BJ (cell line): Measurements from ENCODE around the gene GARIN5B. TPM values are rescaled to one million over a fixed set of nuclear protein-coding genes. Genes with fewer than 3 reads are reported as not detected.

ENCODE experiments used
- CTCF ChIA-PET: fragments of 350-600 bp; formaldehyde crosslinking; extraction: SDS; loops from one replicate; lab custom pipeline; 2021; ENCODE audit warnings: antibody characterized with exemption, inconsistent platforms; lab: Yijun Ruan, JAX
- POLR2A ChIA-PET: fragments of 300-600 bp; sonication (Branson Sonifier 250); formaldehyde crosslinking; extraction: SDS; loops from one replicate; lab custom pipeline; 2021; ENCODE audit warnings: antibody characterized with exemption; lab: Charles Lee
- DNase-seq: peaks from one replicate; pipeline ENCODE4 v3.0.0-alpha.2; 2011; ENCODE audit warnings: low read depth
- H3K27me3 ChIP-seq: 2 replicates; pipeline ENCODE4 v1.6.0; 2011; ENCODE audit warnings: low read length; ENCODE audit not compliant: control insufficient read depth, insufficient read depth
- H3K36me3 ChIP-seq: 2 replicates; pipeline ENCODE4 v1.5.1; 2011; ENCODE audit warnings: low read length; ENCODE audit not compliant: control insufficient read depth, insufficient read depth
- H3K4me3 ChIP-seq: 2 replicates; pipeline ENCODE4 v1.5.1; 2011; ENCODE audit warnings: low read depth, mild to moderate bottlenecking, control low read depth, low read length
- polyA plus RNA-seq: library from polyadenylated mRNA; depleted of rRNA; stranded (reverse); fragments of >200 nt; gene quantifications from 2 replicates; pipeline ENCODE4 v1.2.3, GENCODE V29; 2011
- TF ChIP-seq, protein P1 (sequence below): IDR thresholded peaks from 2 replicates; pipeline ENCODE4 v1.5.1; 2011; ENCODE audit warnings: low read depth, mild to moderate bottlenecking, control low read depth, inconsistent platforms, low read length, moderate library complexity; ENCODE audit not compliant: insufficient read depth

GARIN5B gene
- polyA plus RNA-seq, 1 experiment, result 0.02 TPM

DNA sequence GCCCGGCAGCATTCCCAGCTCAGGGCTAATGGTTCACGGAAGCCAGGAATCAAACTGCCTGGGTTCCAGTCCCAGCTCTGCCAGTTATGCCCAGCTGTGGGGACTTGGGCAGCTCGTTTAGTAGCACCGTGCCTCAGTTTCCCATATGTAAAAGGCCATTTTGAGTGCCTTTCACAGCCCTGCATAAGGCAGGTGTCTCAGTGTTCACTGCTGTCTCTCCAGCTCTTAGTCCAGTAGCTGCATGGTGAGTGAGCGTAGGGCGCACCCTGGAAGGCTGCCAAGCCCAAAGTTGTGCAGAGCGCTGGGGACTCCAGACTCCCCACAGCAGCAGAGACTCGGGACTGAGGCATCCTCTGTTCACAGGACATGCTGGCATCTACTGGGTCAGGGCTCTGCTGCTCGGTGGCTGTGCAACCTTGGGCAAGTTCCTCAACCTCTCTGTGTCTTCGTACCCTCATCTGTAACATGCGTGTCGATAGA lies 28.2 kb upstream of the GARIN5B start:
- Histone ChIP-seq H3K36me3 (peaks cover 38% of the 10 kb centered on the region), H3K4me3 (no peak overlapping the region), H3K27me3 (no peaks in the 10 kb centered on the region)
- DNase-seq, result no peak
- ChIA-PET CTCF (interaction anchor here (2.9 kb wide), 1 partner anchor 90 kb away, joined by 12 read pairs; no protein-coding TSS in a partner anchor), POLR2A (no interaction called here)
- TF ChIP-seq, protein P1, sequence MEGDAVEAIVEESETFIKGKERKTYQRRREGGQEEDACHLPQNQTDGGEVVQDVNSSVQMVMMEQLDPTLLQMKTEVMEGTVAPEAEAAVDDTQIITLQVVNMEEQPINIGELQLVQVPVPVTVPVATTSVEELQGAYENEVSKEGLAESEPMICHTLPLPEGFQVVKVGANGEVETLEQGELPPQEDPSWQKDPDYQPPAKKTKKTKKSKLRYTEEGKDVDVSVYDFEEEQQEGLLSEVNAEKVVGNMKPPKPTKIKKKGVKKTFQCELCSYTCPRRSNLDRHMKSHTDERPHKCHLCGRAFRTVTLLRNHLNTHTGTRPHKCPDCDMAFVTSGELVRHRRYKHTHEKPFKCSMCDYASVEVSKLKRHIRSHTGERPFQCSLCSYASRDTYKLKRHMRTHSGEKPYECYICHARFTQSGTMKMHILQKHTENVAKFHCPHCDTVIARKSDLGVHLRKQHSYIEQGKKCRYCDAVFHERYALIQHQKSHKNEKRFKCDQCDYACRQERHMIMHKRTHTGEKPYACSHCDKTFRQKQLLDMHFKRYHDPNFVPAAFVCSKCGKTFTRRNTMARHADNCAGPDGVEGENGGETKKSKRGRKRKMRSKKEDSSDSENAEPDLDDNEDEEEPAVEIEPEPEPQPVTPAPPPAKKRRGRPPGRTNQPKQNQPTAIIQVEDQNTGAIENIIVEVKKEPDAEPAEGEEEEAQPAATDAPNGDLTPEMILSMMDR, result no peak

DNA sequence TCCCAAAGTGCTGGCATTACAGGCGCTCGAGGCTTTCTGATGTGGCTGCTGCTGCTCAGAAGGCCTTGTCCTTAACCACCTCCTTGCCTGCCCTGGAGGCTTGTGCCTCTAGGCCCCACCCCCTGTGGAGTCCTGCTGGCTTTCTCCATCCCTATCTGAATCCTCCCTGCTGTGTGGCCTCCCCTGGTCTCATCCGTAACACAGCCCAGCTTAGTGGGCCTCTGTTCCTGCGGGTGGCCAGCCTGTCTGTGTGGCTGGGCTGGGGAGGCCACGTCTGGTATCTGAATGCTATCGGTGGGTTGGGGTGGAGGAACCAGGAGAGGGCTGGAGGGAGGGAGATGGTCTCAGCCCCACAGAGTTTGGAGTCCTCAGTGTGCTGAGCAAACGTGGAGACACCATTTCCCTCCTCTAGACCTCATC lies 27.4 kb upstream of the GARIN5B start:
- H3K4me3 ChIP-seq, result no peak overlapping the region
- H3K36me3 ChIP-seq, result peaks cover 38% of the 10 kb centered on the region
- TF ChIP-seq, protein P1, result no peak
- no peaks in the 10 kb centered on the region for H3K27me3 ChIP-seq
- DNase-seq, result no peak
- ChIA-PET CTCF (interaction anchor here (0.6 to 2.9 kb wide), 5 partner anchors 13 to 230 kb away, joined by 3 to 12 read pairs (median 3); no protein-coding TSS in a partner anchor), POLR2A (no interaction called here)

DNA sequence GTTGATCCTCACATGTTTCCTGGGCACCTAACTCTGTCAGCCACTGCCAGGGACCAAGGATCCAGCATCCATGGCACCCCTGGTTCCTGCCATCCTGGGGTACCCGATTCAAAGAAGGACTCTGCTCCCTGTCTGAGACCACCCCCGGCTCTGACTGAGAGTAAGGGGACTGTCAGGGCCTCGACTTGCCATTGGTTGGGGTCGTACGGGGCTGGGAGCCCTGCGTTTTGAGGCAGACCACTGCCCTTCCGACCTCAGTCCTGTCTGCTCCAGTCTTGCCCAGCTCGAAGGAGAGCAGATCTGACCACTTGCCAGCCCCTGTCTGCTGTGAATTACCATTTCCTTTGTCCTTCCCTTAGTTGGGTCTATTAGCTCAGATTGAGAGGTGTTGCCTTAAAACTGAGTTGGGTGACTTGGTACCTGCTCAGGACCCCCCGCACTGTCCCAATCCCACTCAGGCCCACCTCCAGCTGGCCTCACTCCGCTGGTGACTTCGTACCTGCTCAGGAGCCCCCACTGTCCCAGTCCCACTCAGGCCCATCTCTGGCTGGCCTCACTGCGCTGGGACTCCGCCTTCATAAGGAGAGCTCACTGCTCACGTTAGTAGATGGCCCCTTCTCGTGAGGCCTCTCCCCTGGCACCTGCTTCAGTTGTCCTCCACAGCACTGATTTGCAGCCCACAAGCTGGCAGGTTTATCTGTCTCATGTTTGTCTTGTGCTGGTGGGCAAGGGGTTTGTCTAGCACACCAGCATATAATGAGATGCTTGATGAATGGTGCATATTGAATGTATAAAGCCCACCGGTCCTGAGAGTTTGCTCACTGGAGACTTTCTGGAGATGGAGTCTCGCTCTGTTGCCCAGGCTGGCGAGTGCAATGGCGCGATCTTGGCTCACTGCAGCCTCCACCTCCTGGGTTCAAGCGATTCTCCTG lies 26.6 kb upstream of the GARIN5B start:
- DNase-seq, result no peak
- ChIA-PET CTCF (interaction anchor here (0.6 to 2.9 kb wide), 5 partner anchors 13 to 229 kb away, joined by 3 to 12 read pairs (median 3); no protein-coding TSS in a partner anchor), POLR2A (interaction anchor here (1.5 kb wide), 1 partner anchor 50 kb away, joined by 5 read pairs; no protein-coding TSS in a partner anchor)
- H3K36me3 ChIP-seq, result peaks cover 38% of the 10 kb centered on the region
- TF ChIP-seq, protein P1, result no peak
- no peak overlapping the region for H3K4me3 ChIP-seq
- H3K27me3 ChIP-seq, result no peaks in the 10 kb centered on the region

DNA sequence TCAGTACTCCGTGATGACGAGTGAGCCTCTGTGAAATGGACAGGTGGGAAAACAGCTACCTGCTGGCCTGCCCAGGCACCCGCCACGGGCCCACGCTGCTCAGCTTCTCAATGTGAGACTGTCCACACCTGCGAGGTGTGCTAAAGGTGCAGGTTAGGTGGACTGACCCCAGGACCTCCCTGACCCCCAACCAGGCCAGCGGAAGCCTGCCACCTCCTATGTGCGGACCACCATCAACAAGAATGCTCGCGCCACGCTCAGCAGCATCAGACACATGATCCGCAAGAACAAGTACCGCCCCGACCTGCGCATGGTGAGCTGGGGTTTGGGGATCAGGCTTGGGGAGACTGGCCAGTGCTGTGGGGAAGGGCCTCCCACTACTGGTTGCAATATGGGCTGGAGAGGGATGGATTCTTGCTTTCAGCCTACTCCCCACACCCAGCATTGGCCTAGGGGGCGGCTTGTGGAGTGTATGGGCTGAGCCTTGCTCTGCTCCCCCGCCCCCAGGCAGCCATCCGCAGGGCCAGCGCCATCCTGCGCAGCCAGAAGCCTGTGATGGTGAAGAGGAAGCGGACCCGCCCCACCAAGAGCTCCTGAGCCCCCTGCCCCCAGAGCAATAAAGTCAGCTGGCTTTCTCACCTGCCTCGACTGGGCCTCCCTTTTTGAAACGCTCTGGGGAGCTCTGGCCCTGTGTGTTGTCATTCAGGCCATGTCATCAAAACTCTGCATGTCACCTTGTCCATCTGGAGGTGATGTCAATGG lies 24.9 kb upstream of the GARIN5B start:
- ChIA-PET POLR2A (interaction anchor here (1.3 kb wide), 1 partner anchor 20 kb away, joined by 3 read pairs; the partner anchor contains the start of gene UBE2S), CTCF (interaction anchor here (1.0 to 1.4 kb wide), 3 partner anchors 15 to 96 kb away, joined by 3 to 7 read pairs (median 5); no protein-coding TSS in a partner anchor)
- H3K36me3 ChIP-seq, result peaks cover 38% of the 10 kb centered on the region
- DNase-seq, result no peak
- TF ChIP-seq, protein P1, result no peak
- H3K27me3 ChIP-seq, result no peaks in the 10 kb centered on the region
- peak overlapping the region; percentile 94 for H3K4me3 ChIP-seq
